PFSK-1 (cell line): Measurements from ENCODE around the gene COL25A1.

Experiments
- POLR2AphosphoS5 ChIP-seq: IDR thresholded peaks from 2 replicates; pipeline ENCODE4 v1.6.1; 2012; ENCODE audit warnings: low read depth, mild to moderate bottlenecking, control low read depth, low read length, moderate library complexity
- SIN3A ChIP-seq: IDR thresholded peaks from 2 replicates; pipeline ENCODE4 v1.6.1; 2012; ENCODE audit warnings: mild to moderate bottlenecking, low read length, moderate library complexity, borderline replicate concordance; ENCODE audit not compliant: insufficient read depth
- TAF1 ChIP-seq: IDR thresholded peaks from 2 replicates; pipeline ENCODE4 v1.6.1; 2012; ENCODE audit warnings: low read length, control low read depth, borderline replicate concordance; ENCODE audit not compliant: insufficient read depth

DNA sequence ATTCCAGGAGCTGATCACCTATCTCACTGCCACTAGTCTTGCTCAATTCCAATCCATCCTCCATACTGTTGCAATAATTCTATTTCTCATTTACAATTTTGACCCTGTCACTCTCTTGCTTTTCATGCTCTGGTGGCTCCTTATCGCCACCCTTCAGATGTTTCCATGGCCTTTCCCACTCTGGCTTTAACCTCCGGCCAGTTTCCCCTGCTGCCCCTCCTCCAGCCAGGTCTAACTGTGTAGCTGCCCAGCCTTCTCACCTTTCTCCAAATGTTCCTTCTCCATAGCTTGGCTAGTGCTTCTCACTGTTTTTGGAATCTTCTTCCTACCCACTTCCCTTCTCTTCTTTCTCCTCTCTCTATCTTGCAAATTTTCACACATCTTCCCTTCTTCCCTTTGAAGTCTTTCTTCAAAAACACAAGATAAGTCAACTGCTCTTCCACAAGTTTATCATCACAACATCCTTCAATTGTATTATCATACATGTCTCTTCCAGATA lies 153.8 kb downstream of the COL25A1 start:
- TF ChIP-seq TAF1 (no peak), POLR2AphosphoS5 (no peak), SIN3A (no peak)
